ENCODE measurements around the gene NACC2.
A peak's percentile ranks its signal among the peaks of the same experiment; 100 is the strongest.
"Not testable (repeated sequence)": the region's sequence is repeated elsewhere in the genome, so short reads cannot be mapped to it uniquely, and the experiment has no call there.

Gene NACC2

DNA sequence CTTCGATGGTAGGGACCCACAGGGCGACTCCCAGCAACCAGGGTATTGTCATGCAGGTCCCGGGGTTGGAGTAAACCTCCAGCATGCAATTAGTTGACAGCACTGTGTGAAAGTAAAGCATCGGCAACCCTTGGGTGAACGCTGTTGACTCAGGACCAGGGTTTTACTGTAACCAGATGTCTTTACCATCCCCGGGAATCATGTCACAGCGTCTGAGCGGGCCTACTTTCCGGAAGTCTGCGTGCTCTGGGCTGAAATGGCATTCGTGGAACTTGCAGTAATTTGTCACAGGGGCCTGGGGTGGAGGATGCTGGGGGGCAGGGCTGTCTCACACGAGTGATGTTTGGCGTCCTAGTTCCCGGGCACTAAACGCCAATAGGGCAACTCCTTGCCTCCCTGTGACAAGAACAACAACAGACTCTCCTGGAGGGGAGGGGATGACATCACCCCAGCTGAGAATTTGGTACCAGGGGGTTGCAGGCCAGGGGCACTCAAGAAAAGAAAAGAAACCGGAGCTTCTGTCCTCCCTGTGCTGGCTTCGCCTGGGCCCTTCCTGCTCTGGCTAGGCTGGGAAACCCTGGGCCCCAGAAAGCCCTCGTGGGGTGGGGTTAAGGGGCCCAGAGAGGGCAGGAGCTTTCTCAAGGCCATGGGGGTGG, 123.8 kb downstream of the NACC2 start:
- no peak for DNase-seq

DNA sequence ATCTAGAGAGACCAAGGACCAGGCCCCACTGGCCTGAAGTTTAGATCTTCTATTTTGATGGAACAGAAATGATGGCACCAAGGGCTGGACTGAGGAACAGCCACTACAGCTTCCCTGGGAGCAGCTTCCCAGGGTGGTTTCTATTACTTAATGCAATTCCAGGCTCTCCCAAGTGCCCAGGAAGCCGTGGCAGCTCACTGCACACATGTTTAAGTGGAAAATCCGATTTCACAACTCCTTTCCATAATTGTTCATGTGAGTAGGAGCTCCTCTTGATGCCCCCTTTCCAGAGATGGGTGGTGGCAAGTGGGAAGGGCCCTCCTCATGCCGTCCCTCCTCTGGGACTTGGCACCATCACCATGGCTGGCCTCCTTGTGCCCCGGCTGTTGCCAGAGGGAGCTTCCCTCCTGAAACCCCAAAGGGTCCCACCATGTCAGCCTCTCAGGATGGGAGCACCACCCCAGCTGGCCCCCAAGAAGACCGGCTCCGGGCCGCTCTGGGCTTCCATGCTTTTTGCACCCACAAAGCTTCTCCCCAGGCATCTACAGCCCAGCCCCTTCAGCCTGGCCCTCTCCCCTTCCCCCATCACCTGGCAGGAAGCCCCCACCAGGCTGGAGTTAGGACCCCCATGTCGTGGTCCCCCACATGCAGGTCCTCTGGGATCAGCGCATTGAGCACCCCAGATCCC, 124.8 kb downstream of the NACC2 start:
- DNase-seq = no peak

DNA sequence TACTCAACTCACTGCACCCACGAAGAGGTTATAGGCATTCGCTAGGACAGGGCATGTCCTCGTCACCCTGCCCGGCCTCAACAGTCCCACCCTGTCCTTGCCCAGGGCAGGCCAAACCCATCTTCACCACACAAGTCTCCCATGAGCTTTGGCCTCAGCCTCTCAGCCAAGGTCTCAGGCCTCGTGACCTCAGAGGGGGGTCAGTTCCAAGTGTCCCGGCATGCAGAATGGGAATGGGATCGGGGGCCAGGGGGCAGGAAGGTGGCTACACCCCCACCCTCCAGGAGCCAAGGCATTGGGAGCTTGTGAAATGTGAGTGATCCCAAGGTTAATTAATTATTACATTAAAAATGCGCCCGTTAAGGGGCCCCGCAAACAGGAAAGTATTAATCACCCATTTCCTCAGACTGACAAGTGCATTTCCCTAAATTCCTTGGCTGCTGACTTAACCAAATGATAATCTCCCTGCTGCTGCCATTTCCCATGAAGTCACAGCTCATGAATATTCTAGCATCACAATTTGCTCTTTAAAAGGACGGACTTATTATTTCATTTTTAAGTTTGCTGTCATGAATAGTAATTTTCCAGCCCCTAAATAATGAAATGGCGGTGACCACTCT, 125.9 kb downstream of the NACC2 start:
- DNase-seq = no peak

DNA sequence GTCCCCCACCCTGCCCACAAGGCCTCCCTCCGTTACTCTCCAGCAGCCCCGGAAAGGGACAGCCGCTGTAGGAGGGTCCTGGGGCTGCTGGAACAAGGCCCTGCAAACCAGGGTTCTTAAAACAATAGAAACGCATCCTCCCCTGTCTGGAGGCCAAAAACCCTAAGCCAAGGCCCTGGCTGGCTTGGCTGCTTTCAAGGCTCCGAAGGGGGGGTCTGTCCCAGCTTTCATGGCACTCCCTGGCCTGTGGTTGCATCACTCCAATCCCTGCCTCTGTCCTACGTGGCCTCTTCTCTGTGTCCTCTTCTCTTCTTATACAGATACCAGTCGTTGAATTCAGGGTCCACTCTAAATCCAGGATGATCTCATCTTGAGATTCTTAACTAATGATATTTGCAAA, 126.5 kb downstream of the NACC2 start:
- no peak for DNase-seq

DNA sequence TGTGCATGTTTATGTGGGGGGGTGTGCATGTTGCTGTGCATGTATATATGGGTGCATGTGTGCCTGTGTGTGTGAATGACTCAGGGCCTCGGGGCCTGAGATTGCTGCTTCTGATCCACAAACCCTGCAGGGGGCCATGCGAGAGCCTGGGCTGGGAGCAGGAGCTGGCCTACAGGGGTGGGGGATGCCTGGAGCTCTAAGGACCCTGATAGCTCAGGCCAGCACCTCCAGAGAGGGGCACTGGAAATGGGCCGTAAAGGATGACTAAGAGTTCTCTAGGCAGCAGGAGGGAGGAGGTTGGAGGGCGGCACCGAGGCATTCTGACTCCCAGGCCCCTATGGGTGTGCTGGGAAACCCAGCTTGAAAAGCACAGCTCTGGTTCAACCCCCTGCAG, 127.0 kb downstream of the NACC2 start:
- no peak for DNase-seq

DNA sequence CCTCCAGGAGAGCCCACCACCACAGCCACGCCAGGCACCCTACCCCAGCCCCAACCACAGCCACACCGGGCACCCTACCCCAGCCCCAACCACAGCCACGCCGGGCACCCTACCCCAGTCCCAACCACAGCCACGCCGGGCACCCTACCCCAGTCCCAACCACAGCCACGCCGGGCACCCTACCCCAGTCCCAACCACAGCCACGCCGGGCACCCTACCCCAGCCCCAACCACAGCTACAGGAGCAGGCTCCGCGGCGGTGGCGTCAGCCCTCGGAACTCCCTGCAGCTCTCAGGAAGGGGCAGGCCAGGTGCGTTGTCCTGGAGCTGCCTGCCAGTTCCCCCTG, 128.2 kb downstream of the NACC2 start:
- not testable (repeated sequence) for DNase-seq

DNA sequence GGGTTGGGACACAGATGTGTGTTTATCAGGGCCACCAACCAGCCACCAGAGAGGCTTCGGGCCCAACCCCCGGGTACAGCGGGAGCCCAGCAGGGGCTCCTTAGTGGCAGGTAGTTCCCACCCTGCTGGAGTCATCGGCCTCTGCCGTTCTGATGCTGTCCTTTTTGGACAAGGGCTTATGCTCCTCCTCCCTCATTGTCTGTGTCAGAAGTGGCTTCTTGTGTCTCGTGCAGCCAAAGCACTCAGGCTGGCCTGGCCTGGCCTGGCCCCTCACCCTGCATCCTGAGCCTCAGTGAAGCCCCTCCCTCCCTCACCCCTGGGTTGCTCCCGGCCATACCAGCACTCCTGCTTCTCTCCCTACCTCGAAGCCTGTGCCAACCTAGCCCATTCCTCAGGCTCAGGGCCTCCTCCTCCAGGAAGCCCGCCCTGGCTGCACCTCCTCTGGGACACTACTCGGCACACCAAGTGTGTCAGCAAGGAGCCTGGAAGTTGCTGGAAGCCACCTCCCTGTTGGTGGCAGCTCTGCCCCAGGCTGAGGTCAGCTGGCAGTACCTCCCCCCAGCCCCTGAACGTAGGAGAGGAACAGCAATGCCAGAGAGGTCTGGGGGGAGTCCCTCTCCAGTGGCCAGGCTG, 129.8 kb downstream of the NACC2 start:
- DNase-seq = no peak

DNA sequence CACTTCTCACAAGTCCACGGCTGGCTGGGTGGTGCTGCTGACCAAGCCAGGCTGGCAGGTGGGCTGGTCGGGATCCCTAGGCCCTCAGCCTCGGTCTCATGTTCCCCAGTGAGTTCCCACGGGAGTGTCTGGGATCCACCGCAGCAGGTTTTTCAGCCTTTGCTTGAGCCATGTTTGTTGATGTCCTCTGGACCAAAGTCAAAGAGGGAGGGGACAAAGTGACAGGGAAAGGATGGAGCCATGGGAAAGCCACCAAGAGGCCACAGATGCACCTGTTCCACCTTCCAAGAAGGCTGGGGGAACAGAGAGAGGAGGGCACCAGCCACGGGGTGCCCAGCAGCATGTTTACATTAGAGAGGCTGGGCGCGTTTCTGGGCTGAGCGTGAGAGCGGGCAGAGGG, 131.2 kb downstream of the NACC2 start:
- DNase-seq = no peak

DNA sequence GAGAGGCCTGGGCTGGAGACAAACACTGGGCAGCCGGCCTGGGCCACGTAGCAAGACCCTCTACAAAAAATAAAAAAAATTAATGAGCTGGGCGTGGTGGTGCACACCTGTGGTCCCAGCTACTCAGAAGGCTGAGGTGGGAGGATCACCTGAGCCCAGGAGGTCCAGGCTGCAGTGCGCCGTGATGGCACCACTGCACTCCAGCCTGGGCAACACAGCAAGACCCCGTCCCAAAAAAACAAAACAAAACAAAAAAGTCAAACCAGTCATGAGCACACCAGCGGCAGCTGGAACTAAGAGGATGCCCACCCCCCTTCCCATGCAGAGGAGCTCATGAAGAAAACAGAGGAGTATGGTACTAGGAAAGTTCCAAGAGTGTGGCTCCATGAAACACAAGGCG, 131.8 kb downstream of the NACC2 start:
- DNase-seq = no peak

DNA sequence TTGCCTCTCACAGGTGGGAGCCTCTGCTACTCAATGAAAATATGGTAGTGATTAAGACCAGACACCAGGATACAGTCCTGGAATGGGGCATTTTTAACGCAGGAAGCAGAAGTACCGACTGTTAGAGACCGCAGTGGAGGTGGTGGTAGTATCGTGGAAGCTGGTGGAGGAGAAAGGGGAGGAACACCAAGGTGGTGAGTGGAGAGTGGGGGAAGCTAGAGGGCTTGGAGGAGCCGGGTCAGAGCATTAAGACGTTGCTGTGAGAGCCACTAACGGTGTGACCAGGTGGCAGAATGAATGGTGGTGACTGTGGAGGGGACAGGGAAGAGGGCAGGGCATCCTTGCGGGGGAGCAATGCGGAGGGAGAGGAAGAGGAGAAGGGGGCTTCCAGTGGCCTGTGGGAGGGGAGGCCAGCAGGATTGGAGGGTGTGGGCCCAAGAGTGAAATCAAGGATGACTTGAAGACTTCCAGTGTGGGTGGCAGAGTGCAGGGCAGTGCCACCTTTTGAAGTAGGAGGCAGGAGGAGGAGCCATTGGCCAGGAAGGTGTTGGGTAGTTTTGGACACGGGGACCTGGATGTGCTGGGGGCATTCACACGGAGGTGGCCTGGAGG, 132.3 kb downstream of the NACC2 start:
- no peak for DNase-seq

DNA sequence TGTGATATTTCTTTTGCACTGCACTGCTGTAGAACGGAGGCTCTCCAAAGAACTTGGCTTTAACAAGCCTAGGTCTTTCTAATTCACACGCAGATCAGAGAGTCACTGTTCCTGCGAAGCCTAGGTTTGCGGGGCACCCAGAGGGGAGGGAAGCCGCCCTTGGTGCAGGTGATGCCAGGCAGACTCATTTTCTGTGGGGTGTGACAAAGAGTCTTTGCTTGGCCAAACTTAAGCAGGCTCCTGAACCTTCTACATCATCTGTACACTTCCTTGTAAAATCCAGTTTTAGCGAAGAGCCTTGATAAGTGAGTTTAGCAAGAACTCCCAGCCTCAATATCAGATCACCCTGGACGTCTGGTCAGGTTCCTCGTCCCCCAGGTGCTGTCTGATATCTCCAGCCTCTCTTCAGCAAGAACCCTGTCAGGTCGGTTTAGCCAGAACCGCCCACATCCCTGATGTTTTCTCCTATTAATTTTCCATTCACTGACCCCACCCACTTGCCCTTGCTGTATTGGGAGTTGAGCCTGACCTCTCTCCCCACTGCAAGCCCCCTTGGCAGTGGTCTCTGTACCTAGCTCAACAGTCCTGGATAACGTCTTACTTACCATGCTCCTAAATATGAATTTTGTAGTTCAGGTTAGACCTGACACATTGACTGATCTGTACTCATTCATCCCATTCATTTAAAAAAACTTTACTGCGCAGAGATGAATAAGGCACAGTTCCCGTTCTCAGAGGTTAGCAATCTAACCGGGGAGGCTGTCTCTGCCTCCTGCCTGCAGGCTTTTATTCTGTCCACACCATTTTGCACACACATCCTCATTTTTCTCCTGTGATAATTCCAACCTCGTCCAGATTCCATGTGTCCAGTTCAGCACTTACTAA, 133.0 kb downstream of the NACC2 start:
- DNase-seq = no peak

DNA sequence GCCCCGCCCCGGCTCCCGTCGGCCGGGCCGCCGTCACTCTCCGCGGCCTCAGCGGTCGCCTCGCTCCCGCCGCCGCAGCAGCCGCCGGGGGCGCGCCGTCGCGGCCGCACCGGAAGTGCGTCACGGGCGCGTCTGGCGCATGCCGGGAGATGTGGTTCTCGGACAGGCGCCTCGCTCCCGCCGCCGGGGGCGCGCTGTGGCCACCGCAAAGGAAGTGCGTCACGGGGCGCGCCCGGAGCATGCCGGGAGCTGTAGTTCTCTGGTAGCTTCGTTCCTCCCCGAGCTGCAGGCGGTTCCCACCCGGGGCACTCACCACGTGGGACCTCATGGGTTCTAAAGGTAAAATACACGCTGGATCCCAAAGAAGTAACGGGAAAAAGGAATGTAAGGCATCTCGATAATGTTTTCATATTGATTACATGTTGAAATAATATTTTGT, 133.8 kb downstream of the NACC2 start, which contains the start of gene UBAC1:
Gene UBAC1, minus strand, starts transcription at position 97 of the 439 bp plus-strand sequence. CDS start 211 bp downstream, outside the sequence.
- peak; percentile 90 for DNase-seq

DNA sequence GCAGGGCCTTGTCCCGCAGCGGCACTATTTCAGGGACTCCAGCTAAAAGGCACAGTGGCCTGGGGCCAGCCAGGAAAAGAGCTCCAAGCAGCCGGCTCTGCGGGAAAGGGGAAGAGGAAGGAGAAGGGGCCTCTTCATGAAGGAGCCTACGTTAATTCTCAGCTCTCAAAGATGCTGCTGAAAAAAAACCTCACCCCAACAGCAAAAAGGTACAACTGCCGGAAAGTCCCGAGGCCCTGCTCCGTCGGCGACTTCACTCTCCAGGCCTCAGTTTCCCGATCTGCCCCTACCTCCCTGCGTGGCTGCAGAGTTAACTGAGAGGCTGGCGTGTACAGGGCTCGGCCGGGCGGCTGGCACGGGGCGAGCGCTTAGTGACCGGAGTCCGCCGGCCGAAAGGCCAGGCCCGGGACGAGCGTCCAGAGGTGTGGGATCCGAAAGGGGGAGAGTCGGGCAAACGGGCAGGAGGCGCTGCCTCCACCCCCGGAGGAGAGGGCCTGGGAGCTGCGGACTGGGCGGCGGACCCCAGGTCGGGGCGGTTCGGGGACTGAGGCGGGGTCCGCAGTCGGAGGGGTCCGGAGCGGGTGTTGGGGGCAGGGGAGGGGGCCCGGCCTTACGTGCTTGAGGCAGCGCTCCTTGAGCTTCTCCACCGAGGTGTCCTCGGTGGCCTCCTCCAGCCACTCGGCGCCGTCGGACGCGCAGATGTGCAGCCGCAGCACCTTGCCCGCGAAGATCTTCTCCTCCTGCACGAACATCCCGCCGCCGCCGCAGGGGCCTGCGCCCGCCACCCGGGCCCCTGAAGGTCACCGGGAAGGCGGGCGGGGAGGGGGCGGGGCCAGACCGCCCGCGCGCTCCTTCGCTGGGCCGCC, 134.4 kb downstream of the NACC2 start:
- DNase-seq = no peak

DNA sequence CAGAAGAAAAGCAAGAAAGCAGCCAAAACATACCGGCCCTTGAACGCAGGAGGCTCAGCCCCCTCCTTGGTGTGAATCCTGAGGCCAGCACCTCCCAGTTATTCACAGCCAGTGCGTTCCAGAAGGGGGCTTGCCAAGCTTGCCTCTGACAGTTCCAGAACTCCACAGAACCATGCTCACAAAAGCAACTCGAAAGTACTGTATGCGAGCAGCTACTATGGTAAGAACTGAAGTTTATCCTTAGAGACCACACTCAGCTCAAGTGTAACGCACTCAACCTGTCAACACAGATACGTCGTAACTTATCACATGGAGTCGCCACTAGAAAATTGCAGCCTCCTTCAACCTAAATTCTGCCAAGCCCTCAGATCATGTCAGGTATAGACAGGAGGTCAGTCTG, 135.3 kb downstream of the NACC2 start:
- no peak for DNase-seq

DNA sequence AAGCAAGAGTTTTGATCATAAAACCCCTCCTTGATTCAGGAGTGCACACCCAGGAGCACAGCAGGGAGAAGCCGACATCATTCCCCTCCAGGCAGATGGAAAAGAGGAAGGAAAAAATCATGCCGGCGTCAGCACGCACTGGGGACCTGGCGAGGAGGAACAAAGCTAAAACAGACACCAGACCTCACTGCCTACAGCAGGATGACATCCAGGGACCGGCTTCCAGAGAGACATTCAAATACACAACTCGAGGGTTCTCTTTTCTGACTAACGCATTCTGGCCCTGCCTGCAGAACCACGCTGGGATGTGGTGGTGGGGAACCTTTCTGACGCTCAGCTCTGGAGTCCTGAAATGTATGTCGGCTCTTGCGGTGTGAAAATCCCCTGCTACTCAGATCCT, 136.6 kb downstream of the NACC2 start:
- DNase-seq = no peak

DNA sequence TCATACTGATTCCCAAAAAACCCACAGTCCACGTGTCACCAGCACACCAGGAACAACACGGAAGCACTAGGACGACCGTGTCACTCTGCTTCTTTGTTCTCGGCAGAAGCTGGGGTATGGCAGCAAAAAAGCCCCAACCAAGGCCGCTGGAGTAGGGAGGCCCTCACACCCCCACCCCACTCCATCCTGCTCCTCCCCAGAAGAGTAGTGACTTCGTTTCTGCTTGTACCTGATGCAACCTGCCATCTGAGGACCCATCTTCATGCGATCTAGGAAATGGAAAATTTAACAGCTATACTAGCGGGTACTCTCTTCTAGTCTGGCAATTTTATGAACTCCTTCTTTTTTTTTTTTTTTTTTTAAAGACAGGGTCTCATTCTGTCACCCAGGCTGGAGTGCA, 137.7 kb downstream of the NACC2 start:
- no peak for DNase-seq

DNA sequence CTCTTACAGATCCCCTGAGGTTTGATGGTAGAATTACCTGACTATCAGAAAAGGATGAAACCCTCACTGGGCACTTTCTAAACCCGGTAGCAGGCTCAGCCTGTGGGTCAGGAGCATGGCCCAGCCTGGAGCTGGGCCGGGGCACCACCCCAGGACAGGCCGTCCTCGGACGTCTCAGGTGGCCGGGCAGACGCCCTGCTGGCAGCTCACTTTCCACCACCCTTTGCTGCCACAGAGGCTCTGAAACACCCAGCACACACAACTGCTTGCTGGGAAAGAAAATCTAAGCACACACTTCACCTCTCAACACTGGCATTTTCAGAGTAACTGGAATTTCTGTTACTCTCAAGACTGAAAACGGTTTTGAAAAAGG, 138.3 kb downstream of the NACC2 start:
- no peak for DNase-seq

Data from NCI-H1105 treated with DMSO at 0.1 percent for 48 hours (cell line).